Measurements from ENCODE around the gene KCNAB1.

The KCNAB1 gene

GRCh38 chr3:156530980-156531379 lies 410.6 kb downstream of the KCNAB1 start:
- DNase-seq (ENCODE audit: low read depth, low spot score) = no peak
- no peak for TF ChIP-seq CTCF (IDR thresholded peaks at IDR 0.05; ENCODE audit: low read depth, low read length)
- in situ Hi-C loops (cut with HindIII; ENCODE audit: low sequenced_read_pairs) = no loop called here
- H3K4me3 ChIP-seq (ENCODE audit: low read depth, low read length) = no peak overlapping the region

GRCh38 chr3:156532730-156533129 lies 412.4 kb downstream of the KCNAB1 start:
- no peak overlapping the region for H3K4me3 ChIP-seq (ENCODE audit: low read depth, low read length)
- TF ChIP-seq CTCF (IDR thresholded peaks at IDR 0.05; ENCODE audit: low read depth, low read length) = no peak
- peak; percentile 22 for DNase-seq (ENCODE audit: low read depth, low spot score)
- in situ Hi-C loops (cut with HindIII; ENCODE audit: low sequenced_read_pairs) = no loop called here

- in situ Hi-C loops (cut with HindIII; ENCODE audit: low sequenced_read_pairs) = no loop called here
- DNase-seq (ENCODE audit: low read depth, low spot score) = peak; percentile 48
- TF ChIP-seq CTCF (IDR thresholded peaks at IDR 0.05; ENCODE audit: low read depth, low read length) = no peak
- H3K4me3 ChIP-seq (ENCODE audit: low read depth, low read length) = no peak overlapping the region
Measured at GRCh38 chr3:156533205-156533604, 412.8 kb downstream of the KCNAB1 start.

- TF ChIP-seq CTCF (IDR thresholded peaks at IDR 0.05; ENCODE audit: low read depth, low read length) = peak; percentile 20
- H3K4me3 ChIP-seq (ENCODE audit: low read depth, low read length) = no peak overlapping the region
- DNase-seq (ENCODE audit: low read depth, low spot score) = peak; percentile 100
- in situ Hi-C loops (cut with HindIII; ENCODE audit: low sequenced_read_pairs) = no loop called here
Measured at GRCh38 chr3:156535162-156535627, 414.8 kb downstream of the KCNAB1 start.

- peak; percentile 22 for DNase-seq (ENCODE audit: low read depth, low spot score)
- H3K4me3 ChIP-seq (ENCODE audit: low read depth, low read length) = no peak overlapping the region
- TF ChIP-seq CTCF (IDR thresholded peaks at IDR 0.05; ENCODE audit: low read depth, low read length) = no peak
- in situ Hi-C loops (cut with HindIII; ENCODE audit: low sequenced_read_pairs) = no loop called here
Measured at GRCh38 chr3:156535798-156536197, 415.4 kb downstream of the KCNAB1 start.

- TF ChIP-seq CTCF (IDR thresholded peaks at IDR 0.05; ENCODE audit: low read depth, low read length) = no peak
- peak; percentile 46 for DNase-seq (ENCODE audit: low read depth, low spot score)
- in situ Hi-C loops (cut with HindIII; ENCODE audit: low sequenced_read_pairs) = no loop called here
Measured at GRCh38 chr3:156536524-156537316, 416.3 kb downstream of the KCNAB1 start.

More at GRCh38 chr3:156536524-156537316, 416.3 kb downstream of the KCNAB1 start:
- no peak overlapping the region for H3K4me3 ChIP-seq (ENCODE audit: low read depth, low read length)
